ENCODE measurements around the gene MYLK2.
"Not testable (repeated sequence)": the region's sequence is repeated elsewhere in the genome, so short reads cannot be mapped to it uniquely, and the experiment has no call there.

Gene MYLK2

DNA sequence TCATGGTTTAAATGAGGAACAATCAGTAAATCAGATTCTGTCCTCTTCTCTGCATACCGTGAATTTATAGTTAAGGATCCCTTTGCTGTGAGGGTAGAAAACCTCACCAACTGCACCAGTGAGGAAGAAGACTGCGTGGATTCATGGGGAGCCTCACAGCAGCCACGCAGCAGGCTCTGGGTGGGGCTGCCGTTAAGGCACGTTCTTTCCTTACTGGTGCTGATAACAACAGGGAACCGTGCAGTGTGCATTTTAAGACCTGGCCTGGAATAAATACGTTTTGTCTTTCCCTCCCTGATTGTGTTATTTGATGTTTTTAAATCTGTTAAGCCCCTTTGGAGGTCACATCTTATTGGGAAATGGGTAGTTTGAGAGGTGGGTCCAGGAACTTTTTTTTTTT, 17.6 kb upstream of the MYLK2 start:
- Histone ChIP-seq H3K4me1 (ENCODE audit: control insufficient read depth, insufficient read depth, low read length) (no peaks in the 10 kb centered on the region), H3K9me3 (ENCODE audit: control insufficient read depth, insufficient read depth, low read depth, low read length) (no peaks in the 10 kb centered on the region), H3K9ac (ENCODE audit: low read length) (no peak overlapping the region), H3K27me3 (ENCODE audit: control insufficient read depth, insufficient read depth, low read length) (no peaks in the 10 kb centered on the region), H3K27ac (ENCODE audit: low read depth, low read length) (no peak overlapping the region), H3K4me3 (ENCODE audit: low read depth, low read length) (no peak overlapping the region), H3K36me3 (ENCODE audit: control insufficient read depth, insufficient read depth, low read length) (peaks cover 97% of the 10 kb centered on the region)

DNA sequence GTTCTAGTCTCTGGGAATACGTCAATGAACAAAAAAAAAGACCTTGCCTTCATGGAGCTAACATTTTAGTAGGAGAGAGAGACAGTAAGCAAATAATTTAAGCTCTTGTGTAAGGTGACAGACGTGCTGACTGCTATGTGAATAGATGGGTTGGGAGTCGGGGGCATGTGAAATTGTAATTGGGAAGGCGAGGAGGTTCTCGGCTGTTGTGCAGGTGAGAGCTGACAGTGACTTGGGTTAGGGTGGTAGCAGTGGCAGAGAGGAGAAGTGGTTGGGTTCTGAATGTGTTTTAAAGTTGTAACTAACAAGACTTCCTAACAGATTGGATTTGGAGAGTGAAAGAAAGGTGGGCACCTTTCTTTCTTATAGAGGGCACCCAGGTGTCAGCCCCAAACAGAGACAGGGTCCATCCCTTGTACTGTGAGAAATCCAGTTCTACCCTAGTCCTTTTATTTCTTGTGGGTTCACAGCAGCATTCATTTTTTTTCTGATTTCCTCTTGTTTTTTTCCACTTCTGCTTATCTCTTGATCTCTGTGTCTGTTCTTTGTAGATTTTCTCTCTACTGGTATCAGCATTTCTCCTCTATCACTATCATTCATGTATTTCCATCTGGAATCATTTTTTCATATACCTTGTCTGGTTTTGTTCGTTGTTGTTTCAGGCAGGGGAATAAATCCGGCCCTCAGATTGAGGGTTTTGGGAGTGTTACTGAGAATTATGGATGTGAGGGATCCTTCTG, 15.4 kb upstream of the MYLK2 start:
- H3K4me3 ChIP-seq (ENCODE audit: low read depth, low read length), result no peak overlapping the region

DNA sequence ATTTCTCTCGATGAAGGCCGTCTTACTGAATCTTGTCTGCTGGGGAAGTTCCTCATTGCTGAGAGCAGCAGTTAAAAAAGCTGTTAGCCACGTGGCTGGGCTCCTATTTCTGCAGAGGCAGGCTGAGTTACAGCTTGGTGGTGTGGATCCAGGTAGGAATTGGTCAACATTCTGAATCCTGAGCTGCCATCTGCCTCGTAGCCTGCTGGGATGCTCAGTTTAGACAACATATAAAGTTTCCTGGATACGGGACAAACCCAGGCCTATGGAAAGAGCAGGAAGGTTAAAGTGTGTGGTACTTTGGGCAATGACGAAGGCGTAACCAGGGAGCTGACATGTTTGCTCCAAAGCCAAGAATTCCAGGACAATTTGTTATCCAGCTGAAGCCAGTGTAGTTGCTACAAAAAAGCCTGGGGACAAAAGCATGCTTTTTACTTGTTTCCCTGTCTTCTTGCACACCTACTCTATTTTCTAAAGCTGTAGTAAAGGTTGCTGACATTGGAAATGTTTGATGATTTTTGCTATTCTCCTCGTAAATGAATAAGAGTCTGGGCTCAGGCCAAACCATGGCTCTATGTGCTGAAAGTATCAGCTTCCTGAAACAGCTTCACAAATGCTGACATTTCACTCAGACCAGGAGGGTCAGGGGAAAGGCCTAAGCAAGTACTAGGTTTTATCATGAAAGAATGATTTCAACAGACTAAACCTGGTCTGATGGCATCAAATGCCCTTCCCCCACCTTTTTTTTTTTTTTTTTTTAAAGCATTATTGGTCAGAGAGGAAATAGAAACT, 12.4 kb upstream of the MYLK2 start:
- Histone ChIP-seq H3K4me3 (ENCODE audit: low read depth, low read length) (no peak overlapping the region), H3K9me3 (ENCODE audit: control insufficient read depth, insufficient read depth, low read depth, low read length) (no peaks in the 10 kb centered on the region), H3K27me3 (ENCODE audit: control insufficient read depth, insufficient read depth, low read length) (no peaks in the 10 kb centered on the region), H3K27ac (ENCODE audit: low read depth, low read length) (no peak overlapping the region), H3K9ac (ENCODE audit: low read length) (no peak overlapping the region), H3K36me3 (ENCODE audit: control insufficient read depth, insufficient read depth, low read length) (peaks cover 54% of the 10 kb centered on the region), H3K4me1 (ENCODE audit: control insufficient read depth, insufficient read depth, low read length) (no peaks in the 10 kb centered on the region)

More for the DNA sequence above, 15.4 kb upstream of the MYLK2 start:
- Histone ChIP-seq H3K9ac (ENCODE audit: low read length) (no peak overlapping the region), H3K4me1 (ENCODE audit: control insufficient read depth, insufficient read depth, low read length) (no peaks in the 10 kb centered on the region), H3K36me3 (ENCODE audit: control insufficient read depth, insufficient read depth, low read length) (peaks cover 84% of the 10 kb centered on the region), H3K27me3 (ENCODE audit: control insufficient read depth, insufficient read depth, low read length) (no peaks in the 10 kb centered on the region), H3K27ac (ENCODE audit: low read depth, low read length) (no peak overlapping the region), H3K9me3 (ENCODE audit: control insufficient read depth, insufficient read depth, low read depth, low read length) (no peaks in the 10 kb centered on the region)

DNA sequence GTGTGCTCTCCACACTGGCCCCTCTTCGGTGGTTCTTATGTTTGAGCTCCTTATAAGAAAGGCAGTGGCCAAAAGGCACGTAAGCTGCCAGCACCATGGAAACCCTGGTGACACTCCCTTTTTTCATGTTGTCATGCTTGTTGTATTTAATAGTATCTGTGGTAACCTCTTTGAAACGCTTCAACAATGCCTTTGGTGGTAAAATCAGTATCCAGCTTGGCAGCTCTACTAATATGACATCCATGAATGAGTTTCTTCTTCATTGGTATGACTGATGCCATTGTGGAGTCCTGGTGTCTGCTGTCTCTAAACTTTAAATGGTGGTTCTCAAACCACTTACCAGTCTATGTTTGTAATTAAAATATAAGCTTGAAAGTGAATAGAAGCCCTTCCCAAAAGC, 10.7 kb upstream of the MYLK2 start:
- H3K27ac ChIP-seq (ENCODE audit: low read depth, low read length), result no peak overlapping the region
- no peaks in the 10 kb centered on the region for H3K9me3 ChIP-seq (ENCODE audit: control insufficient read depth, insufficient read depth, low read depth, low read length)
- no peaks in the 10 kb centered on the region for H3K27me3 ChIP-seq (ENCODE audit: control insufficient read depth, insufficient read depth, low read length)
- no peak overlapping the region for H3K4me3 ChIP-seq (ENCODE audit: low read depth, low read length)
- H3K4me1 ChIP-seq (ENCODE audit: control insufficient read depth, insufficient read depth, low read length), result no peaks in the 10 kb centered on the region
- H3K9ac ChIP-seq (ENCODE audit: low read length), result no peak overlapping the region
- peaks cover 38% of the 10 kb centered on the region for H3K36me3 ChIP-seq (ENCODE audit: control insufficient read depth, insufficient read depth, low read length)

DNA sequence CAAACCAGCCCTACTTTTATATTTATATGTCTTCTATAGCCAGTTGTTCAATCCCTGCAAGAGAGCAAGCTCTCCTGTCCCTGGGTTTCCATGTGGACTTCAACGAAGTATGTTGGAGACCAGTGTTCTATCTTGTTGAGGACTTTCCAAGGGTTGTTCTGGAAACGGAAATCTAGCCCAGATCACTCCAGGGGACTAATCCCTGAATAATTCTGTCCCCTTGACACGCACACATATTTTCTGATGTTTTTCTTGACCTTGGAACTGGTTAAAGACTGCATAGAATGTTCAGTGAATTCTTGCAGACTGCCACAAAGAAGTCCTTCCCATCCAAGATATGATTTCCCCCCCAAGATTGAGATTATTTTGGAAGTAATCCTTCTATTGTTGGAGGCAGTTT, 9.5 kb upstream of the MYLK2 start:
- H3K4me1 ChIP-seq (ENCODE audit: control insufficient read depth, insufficient read depth, low read length), result peaks cover under 1% of the 10 kb centered on the region; the same call in 1 of the 2 replicates
- H3K27me3 ChIP-seq (ENCODE audit: control insufficient read depth, insufficient read depth, low read length), result no peaks in the 10 kb centered on the region
- H3K36me3 ChIP-seq (ENCODE audit: control insufficient read depth, insufficient read depth, low read length), result peaks cover 27% of the 10 kb centered on the region
- no peak overlapping the region for H3K27ac ChIP-seq (ENCODE audit: low read depth, low read length)
- H3K4me3 ChIP-seq (ENCODE audit: low read depth, low read length), result no peak overlapping the region
- no peaks in the 10 kb centered on the region for H3K9me3 ChIP-seq (ENCODE audit: control insufficient read depth, insufficient read depth, low read depth, low read length)
- no peak overlapping the region for H3K9ac ChIP-seq (ENCODE audit: low read length)

DNA sequence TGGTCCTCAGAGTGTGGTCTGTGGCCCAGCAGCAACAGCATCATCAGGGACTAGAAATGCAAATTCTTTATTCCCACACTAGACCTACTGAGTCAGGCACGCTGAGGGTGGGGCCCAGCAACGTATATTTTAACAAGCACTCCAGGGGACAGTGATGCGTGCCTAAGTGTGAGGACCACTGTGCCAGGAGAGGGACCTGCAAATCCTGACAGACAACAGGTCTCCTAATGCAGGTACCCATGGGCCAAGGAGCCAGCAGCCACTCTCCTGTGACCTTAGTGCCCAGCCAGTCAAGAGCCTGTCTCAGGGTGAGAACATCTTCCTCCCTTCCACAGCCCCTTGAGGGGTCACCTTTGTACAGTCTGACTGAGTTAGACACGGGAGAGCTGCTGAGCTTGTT, 8.0 kb upstream of the MYLK2 start:
- Histone ChIP-seq H3K27ac (ENCODE audit: low read depth, low read length) (no peak overlapping the region), H3K9me3 (ENCODE audit: control insufficient read depth, insufficient read depth, low read depth, low read length) (no peaks in the 10 kb centered on the region), H3K4me3 (ENCODE audit: low read depth, low read length) (no peak overlapping the region), H3K36me3 (ENCODE audit: control insufficient read depth, insufficient read depth, low read length) (peaks cover 12% of the 10 kb centered on the region), H3K9ac (ENCODE audit: low read length) (no peak overlapping the region), H3K27me3 (ENCODE audit: control insufficient read depth, insufficient read depth, low read length) (no peaks in the 10 kb centered on the region), H3K4me1 (ENCODE audit: control insufficient read depth, insufficient read depth, low read length) (peaks cover 14% of the 10 kb centered on the region)

DNA sequence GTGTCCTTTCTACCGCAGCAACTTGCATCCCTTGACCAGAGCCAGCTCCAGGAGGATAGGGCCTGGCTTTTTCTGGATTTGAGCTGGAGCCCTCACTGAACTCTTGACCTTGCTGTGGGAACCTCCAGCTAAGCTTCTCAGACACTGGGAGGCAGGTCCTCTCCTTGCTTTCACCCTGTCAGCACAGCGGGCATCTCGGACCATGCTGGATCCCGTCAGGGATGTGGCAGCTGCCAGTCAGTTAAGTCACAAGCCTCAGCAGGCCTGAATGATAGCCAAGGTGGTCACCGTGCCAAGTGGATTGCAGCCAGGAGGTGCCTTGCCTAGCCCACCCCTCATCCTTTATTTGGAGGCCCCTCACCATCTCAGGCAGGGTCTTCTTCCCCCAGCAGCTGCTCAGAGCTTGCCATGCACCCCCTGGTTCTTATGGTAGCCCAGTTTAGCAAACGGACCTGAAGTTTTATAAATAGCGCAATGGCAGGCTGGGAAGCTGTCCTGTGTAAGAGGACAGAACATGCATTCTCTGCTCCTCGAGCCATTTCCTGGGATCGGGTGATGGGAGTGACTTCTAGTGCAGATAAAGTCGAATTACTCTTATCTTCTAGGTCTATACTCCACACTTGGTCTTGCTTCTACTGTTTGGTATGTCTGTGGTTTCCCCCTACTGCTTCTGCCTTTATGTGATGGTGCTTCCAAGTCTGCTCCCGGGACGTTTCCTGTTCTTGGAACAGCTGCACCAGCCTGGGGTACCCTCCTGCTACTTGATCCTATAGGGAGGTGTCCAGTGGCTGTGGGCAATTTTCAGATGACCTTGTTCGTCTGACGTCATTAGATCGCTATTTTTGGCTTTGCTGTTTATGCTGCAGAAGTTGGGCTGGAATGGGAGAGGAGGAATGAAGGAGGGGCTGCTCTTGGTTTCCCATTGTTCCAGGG, 7.1 kb upstream of the MYLK2 start:
- H3K9me3 ChIP-seq (ENCODE audit: control insufficient read depth, insufficient read depth, low read depth, low read length), result no peaks in the 10 kb centered on the region
- peaks cover 4% of the 10 kb centered on the region for H3K36me3 ChIP-seq (ENCODE audit: control insufficient read depth, insufficient read depth, low read length)
- no peak overlapping the region for H3K4me3 ChIP-seq (ENCODE audit: low read depth, low read length)
- no peak overlapping the region for H3K27ac ChIP-seq (ENCODE audit: low read depth, low read length)
- peaks cover 14% of the 10 kb centered on the region for H3K4me1 ChIP-seq (ENCODE audit: control insufficient read depth, insufficient read depth, low read length)
- H3K27me3 ChIP-seq (ENCODE audit: control insufficient read depth, insufficient read depth, low read length), result no peaks in the 10 kb centered on the region
- H3K9ac ChIP-seq (ENCODE audit: low read length), result no peak overlapping the region

DNA sequence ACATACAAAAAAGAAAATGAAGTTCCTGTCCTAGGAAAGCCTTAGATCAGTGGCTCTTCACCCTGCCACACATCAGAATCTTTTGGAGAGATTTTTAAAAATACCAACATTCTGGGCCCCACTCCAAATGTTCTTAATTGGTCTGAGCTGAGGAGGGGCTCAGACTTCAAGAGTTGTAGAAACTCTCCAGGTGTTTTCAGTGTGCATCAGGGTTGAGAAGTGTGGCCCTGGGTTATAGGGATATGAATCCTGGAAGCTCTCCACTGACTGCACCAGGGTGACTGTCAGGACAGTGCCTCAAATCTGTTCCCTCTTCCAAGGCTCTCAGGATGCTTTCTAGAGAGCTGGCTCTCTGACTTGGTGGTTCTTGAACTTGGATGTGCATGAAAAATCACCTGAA, 5.5 kb upstream of the MYLK2 start:
- peaks cover 14% of the 10 kb centered on the region for H3K4me1 ChIP-seq (ENCODE audit: control insufficient read depth, insufficient read depth, low read length)
- no peak overlapping the region for H3K27ac ChIP-seq (ENCODE audit: low read depth, low read length)
- no peak overlapping the region for H3K9ac ChIP-seq (ENCODE audit: low read length)
- no peak overlapping the region for H3K4me3 ChIP-seq (ENCODE audit: low read depth, low read length)
- H3K27me3 ChIP-seq (ENCODE audit: control insufficient read depth, insufficient read depth, low read length), result no peaks in the 10 kb centered on the region
- no peaks in the 10 kb centered on the region for H3K36me3 ChIP-seq (ENCODE audit: control insufficient read depth, insufficient read depth, low read length)
- no peaks in the 10 kb centered on the region for H3K9me3 ChIP-seq (ENCODE audit: control insufficient read depth, insufficient read depth, low read depth, low read length)

DNA sequence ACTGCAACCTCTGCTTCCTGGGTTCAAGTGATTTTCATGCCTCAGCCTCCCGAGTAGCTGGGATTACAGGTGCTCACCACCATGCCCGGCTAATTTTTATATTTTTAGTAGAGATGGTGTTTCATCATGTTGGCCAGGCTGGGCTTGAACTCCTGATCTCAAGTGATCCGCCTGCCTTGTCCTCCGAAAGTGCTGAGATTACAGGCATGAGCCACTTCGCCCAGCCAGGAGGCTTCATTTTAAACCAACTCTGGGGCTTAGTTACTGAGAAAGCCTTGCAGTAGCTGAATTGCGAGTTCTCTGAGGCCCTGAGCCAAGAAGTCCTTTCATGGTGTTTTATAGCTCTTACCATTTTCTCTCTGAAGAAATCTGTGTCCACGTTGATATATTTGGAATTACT, 5.0 kb upstream of the MYLK2 start:
- H3K27ac ChIP-seq (ENCODE audit: low read depth, low read length); H3K36me3 ChIP-seq (ENCODE audit: control insufficient read depth, insufficient read depth, low read length); H3K9me3 ChIP-seq (ENCODE audit: control insufficient read depth, insufficient read depth, low read depth, low read length); H3K27me3 ChIP-seq (ENCODE audit: control insufficient read depth, insufficient read depth, low read length); H3K9ac ChIP-seq (ENCODE audit: low read length); H3K4me3 ChIP-seq (ENCODE audit: low read depth, low read length): not testable (repeated sequence)
- peaks cover 14% of the 10 kb centered on the region for H3K4me1 ChIP-seq (ENCODE audit: control insufficient read depth, insufficient read depth, low read length)

DNA sequence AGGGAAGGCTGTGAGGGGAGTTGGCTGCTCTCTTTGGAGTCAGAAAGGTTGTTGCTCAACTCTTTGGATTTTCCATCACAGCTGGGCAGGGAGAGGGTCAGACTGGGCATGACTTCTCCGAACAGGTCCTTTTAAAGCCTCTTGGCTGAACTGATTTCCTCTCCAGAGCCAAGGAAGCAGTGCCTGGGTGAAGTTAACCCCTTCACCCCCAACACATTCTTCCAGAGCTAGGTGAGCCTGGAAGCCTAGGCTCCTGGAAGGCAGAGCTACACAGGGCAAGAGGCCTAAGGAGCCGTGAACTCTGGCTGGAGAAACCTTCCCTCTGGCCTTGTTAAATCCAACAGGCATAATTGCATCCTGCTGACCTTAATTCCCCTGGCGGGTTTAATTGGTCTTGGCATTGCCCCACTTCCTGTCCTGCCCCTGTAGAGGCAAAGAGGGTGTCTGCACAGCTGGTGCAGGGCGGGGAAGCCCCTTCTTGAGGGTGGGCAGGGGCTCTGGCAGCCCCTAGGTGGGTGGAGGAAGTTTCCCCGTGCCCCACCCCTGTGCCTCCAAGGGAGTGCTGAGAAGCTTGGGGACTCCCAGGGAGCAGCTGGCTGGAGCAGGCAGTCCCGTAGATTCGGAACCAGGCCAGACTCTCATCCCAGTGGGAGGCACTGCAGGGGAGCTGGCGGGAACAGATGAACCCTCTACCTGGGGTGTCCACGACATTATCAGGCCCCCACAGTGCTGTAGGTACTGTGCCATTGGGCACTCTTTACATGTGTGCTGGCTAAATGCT, 3.6 kb upstream of the MYLK2 start:
- H3K36me3 ChIP-seq (ENCODE audit: control insufficient read depth, insufficient read depth, low read length), result no peaks in the 10 kb centered on the region
- no peaks in the 10 kb centered on the region for H3K27me3 ChIP-seq (ENCODE audit: control insufficient read depth, insufficient read depth, low read length)
- no peak overlapping the region for H3K27ac ChIP-seq (ENCODE audit: low read depth, low read length)
- H3K4me1 ChIP-seq (ENCODE audit: control insufficient read depth, insufficient read depth, low read length), result peaks cover 14% of the 10 kb centered on the region
- H3K9me3 ChIP-seq (ENCODE audit: control insufficient read depth, insufficient read depth, low read depth, low read length), result no peaks in the 10 kb centered on the region
- H3K4me3 ChIP-seq (ENCODE audit: low read depth, low read length), result no peak overlapping the region
- no peak overlapping the region for H3K9ac ChIP-seq (ENCODE audit: low read length)

Measured in HUES6 (cell line).